ENCODE measurements around the gene PPAT. TPM values are rescaled to one million over a fixed set of nuclear protein-coding genes. Genes with fewer than 3 reads are reported as not detected.

PPAT gene
- total RNA-seq, 4 donors from 2014 or later: 2.6 to 5.4 (median 3.9) TPM

DNA sequence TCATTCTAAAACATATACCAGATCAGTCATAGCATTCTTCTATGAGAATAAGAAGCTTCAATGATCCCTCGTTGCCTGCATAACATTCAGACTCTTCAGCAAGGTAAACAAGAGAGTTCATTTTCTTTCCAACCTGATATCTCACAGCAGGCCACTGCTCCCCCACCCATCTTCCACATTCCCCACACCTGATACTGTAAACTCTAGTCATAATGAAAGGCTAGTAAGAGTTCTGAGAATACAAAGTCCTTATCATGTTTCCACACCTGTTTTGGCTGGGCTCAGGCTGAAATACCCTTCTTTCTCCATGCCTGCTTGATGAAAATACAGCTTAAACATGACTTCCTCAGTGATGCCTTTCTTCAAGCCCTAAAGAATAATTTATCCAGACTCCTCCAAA lies 45.9 kb downstream of the PPAT start:
- Histone ChIP-seq H3K27me3 (no peaks in the 10 kb centered on the region), H3K27ac (no peak overlapping the region), H3K4me1 (peaks cover 20 to 31% of the 10 kb centered on the region in 2 donors), H3K36me3 (no peaks in the 10 kb centered on the region), H3K9me3 (no peaks in the 10 kb centered on the region), H3K4me3 (no peak overlapping the region)
- intact Hi-C loops (cut with DNase I; ENCODE audit: low total_unique reads) (loop anchor here (5.0 to 10.0 kb wide), 2 partner anchors 268 to 535 kb away; partner anchors contain the start of gene EXOC1), in situ Hi-C loops (cut with MboI; ENCODE audit: low sequenced_read_pairs in 4 of 4) (no loop called here)
- TF ChIP-seq, protein P1, sequence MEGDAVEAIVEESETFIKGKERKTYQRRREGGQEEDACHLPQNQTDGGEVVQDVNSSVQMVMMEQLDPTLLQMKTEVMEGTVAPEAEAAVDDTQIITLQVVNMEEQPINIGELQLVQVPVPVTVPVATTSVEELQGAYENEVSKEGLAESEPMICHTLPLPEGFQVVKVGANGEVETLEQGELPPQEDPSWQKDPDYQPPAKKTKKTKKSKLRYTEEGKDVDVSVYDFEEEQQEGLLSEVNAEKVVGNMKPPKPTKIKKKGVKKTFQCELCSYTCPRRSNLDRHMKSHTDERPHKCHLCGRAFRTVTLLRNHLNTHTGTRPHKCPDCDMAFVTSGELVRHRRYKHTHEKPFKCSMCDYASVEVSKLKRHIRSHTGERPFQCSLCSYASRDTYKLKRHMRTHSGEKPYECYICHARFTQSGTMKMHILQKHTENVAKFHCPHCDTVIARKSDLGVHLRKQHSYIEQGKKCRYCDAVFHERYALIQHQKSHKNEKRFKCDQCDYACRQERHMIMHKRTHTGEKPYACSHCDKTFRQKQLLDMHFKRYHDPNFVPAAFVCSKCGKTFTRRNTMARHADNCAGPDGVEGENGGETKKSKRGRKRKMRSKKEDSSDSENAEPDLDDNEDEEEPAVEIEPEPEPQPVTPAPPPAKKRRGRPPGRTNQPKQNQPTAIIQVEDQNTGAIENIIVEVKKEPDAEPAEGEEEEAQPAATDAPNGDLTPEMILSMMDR (IDR thresholded peaks at IDR 0.05 in 4 of 5, conservative IDR thresholded peaks at IDR 0.05 in 1 of 5): no peak
- TF ChIP-seq POLR2A (IDR thresholded peaks at IDR 0.05): no peak
- ATAC-seq (no peak), DNase-seq (no peak)

DNA sequence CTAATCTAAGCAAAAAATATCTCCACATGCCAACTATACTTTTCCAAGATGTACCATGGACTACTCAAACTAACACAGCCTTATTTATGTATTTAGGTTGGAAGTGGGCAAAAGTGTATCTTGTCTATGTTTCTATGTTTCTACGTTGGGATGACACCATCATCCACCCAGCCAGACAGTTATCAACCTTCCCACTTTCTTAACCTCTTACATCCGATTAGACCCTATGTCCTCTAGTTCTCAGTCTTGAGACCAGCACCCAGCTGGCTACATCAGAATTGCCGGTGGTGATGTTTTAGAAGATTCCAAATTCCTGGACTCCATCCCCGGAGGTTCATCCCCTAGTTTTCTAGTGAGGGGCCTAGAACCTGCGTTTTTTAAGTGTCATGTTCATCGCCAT lies 47.1 kb downstream of the PPAT start:
- peaks cover 20 to 31% of the 10 kb centered on the region in 2 donors for H3K4me1 ChIP-seq
- H3K27ac ChIP-seq: peak overlapping the region; percentile 90 to 98 (median 92)
- in situ Hi-C loops (cut with MboI; ENCODE audit: low sequenced_read_pairs in 4 of 4): no loop called here
- intact Hi-C loops (cut with DNase I; ENCODE audit: low total_unique reads): loop anchor here (5.0 to 10.0 kb wide), 2 partner anchors 269 to 534 kb away; partner anchors contain the start of gene EXOC1
- DNase-seq: no peak
- no peaks in the 10 kb centered on the region for H3K27me3 ChIP-seq
- peak overlapping the region; percentile 72 to 98 (median 78) for H3K4me3 ChIP-seq
- ATAC-seq: no peak
- H3K36me3 ChIP-seq: no peaks in the 10 kb centered on the region
- TF ChIP-seq, protein P1 (IDR thresholded peaks at IDR 0.05 in 4 of 5, conservative IDR thresholded peaks at IDR 0.05 in 1 of 5): no peak
- TF ChIP-seq POLR2A (IDR thresholded peaks at IDR 0.05): no peak
- no peaks in the 10 kb centered on the region for H3K9me3 ChIP-seq

DNA sequence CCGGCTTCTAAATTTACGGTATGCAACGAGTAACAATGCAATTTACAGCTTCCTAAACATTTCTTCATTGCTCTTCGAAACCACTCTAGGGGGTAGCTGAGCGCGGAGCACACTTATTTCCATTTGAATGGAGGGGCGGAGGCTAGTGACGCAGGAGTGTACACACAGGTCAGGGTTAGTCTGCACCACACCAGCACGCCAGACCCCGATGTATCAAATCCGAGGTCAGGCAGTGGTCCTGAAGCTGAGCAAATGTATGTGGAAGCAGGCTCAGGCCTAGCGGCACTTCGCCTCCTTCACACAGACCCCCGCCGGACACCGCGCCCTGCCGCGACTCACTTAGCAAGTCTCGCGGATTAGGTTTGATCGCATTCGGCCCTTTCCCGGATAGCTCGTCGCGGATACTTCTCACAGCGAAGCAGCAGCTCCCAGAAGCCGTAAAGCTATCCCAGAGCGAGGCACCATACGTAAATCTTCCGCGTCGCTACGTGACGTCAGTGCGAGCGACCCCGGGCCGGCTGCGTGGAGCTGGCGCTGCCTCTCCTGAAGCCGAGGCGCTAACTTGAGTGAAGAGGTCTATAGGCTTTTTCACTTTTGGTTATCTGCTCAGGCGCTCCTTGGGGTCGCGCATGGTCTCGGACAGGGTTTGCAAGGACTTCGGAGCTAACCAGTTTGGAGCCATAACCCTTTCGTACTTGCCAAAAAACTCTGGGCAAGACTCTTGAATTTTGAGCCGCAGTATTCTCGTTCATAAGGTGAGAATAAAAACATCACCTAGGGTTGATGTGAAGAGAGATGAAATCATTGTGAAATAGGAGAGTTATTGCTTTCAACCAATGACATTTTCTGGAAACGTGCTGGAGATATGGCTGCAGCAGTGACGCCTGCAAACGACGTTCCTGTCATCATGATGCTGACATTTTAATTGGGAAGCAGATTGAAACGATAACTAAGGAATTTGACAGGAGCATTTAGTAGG lies 48.1 kb downstream of the PPAT start, which contains the start of gene AASDH:
AASDH (minus strand) TSS at position 469 of the 979 bp plus-strand sequence. CDS start 3,192 bp downstream, outside the sequence.
- TF ChIP-seq, protein P1 (IDR thresholded peaks at IDR 0.05 in 4 of 5, conservative IDR thresholded peaks at IDR 0.05 in 1 of 5): peak in 1 of 5 experiments; percentile 32
- TF ChIP-seq POLR2A (IDR thresholded peaks at IDR 0.05): peak; percentile 50 to 62
- intact Hi-C loops (cut with DNase I; ENCODE audit: low total_unique reads) (loop anchor here (1.0 to 10.0 kb wide), 4 partner anchors 49 to 533 kb away; partner anchors contain the start of genes EXOC1, PAICS and SRP72), in situ Hi-C loops (cut with MboI; ENCODE audit: low sequenced_read_pairs in 4 of 4) (no loop called here)
- DNase-seq (peak; percentile 78 to 86), ATAC-seq (peak; percentile 96 to 97)
- H3K27ac ChIP-seq: peak within 1 kb of the TSS; percentile 90 to 98 (median 92)
- H3K4me3 ChIP-seq: peak within 1 kb of the TSS; percentile 72 to 98 (median 78)
- no peaks in the 10 kb centered on the region for H3K27me3 ChIP-seq
- no peaks in the 10 kb centered on the region for H3K36me3 ChIP-seq
- no peaks in the 10 kb centered on the region for H3K9me3 ChIP-seq
- peaks cover 20 to 26% of the 10 kb centered on the region in 2 donors for H3K4me1 ChIP-seq

DNA sequence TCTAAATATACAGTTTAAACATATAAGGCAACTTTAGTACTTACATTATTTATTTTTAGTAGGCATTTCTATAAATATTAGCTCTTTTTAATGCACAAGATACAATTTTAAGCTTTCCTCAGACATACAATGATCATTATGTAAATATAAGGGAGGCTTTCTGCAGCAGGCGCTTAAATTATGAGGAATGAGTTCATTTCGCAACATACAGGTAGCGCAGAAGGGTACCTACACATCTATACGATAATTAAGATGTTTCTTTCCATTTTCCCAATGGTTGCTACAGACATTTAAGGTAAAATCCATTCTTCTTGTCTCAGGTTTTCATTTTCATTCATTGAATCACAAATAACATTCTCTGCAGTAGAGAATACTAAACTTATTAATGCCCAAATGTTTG lies 49.3 kb downstream of the PPAT start:
- Histone ChIP-seq H3K9me3 (no peaks in the 10 kb centered on the region), H3K36me3 (no peaks in the 10 kb centered on the region), H3K4me1 (peaks cover 20 to 26% of the 10 kb centered on the region in 2 donors), H3K27ac (no peak overlapping the region), H3K27me3 (no peaks in the 10 kb centered on the region), H3K4me3 (peak overlapping the region in 2 of 4 donors; percentile 29 to 78)
- TF ChIP-seq, protein P1 (IDR thresholded peaks at IDR 0.05 in 4 of 5, conservative IDR thresholded peaks at IDR 0.05 in 1 of 5): no peak
- TF ChIP-seq POLR2A (IDR thresholded peaks at IDR 0.05): no peak
- intact Hi-C loops (cut with DNase I; ENCODE audit: low total_unique reads) (loop anchor here (5.0 to 10.0 kb wide), 2 partner anchors 271 to 531 kb away; partner anchors contain the start of gene EXOC1), in situ Hi-C loops (cut with MboI; ENCODE audit: low sequenced_read_pairs in 4 of 4) (no loop called here)
- ATAC-seq: no peak
- DNase-seq: no peak
